NCI-H460 (cell line): ENCODE data around the gene ALKBH7. TPM values are rescaled to one million over a fixed set of nuclear protein-coding genes. Genes with fewer than 3 reads are reported as not detected.

ENCODE experiments used
- DNase-seq: peaks from one replicate; pipeline ENCODE4 v3.0.0-alpha.2; 2016; ENCODE audit warnings: low read depth; ENCODE audit errors: extremely low read depth
- small RNA-seq, 2 experiments: library from RNA; depleted of rRNA; stranded (forward); fragments of <200 nt; gene quantifications; one replicate each; pipeline ENCODE3, GENCODE V24; 2014
- total RNA-seq: library from RNA; depleted of rRNA; stranded (reverse); fragments of >200 nt; shearing (Covaris generic); gene quantifications from 2 replicates; pipeline ENCODE4 v1.2.3, GENCODE V29; 2014; rRNA removed

The ALKBH7 gene
- total RNA-seq, 1 experiment from 2014 or later = 18.4 TPM

DNA sequence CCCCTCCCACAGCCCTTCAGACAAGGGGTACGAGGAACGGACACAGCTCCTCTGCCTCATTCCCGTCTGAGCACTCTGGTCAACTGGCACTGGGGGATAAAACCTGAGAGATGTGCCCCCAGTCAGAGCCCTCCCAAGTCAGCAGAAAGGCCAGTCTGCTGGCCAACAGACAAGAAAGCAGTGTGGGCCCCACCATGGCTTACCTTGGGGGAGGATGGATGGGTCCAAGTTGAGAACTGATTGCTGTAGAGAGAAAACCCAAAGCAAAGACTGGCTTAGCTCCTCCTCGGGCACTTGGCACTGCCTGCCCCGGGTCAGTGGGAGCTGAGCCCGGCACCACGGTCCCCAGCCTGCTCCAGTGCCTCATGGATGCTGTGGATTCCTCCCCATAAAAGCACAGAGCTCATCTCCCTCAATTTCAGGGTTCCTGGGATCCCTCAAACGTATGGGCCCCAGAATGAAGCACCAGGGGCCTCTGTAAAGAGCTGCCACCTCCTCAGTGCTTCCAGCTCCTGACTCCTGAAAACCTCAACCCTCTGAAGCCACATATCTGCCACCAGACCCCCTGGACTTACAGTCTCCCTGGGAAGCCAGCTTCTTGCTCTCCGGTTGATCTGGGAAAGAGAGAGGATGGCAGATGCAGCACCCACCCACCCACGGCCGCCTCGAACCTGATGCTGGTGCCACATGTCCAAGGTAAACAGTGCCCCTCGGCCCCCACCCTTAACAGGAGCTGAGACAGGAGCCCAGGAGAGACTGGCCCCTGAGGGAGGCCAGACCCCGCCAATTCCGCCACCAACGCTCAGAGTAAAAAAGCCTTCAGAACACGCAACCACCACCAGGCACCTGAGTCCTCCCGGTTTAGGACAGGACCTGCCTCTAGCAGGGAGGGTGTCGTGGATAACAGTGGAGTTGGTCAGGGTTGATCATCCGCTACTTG is 48.8 kb downstream of the ALKBH7 start:
- DNase-seq = no peak

- no peak for DNase-seq
These were observed 51.1 kb downstream of the ALKBH7 start for GRCh38 chr19:6423499-6424194.

- DNase-seq = no peak
These were observed 51.8 kb downstream of the ALKBH7 start, which contains the start of gene KHSRP for GRCh38 chr19:6424195-6424938. TSS of gene KHSRP (minus strand) at chr19:6424811. CDS start at chr19:6424701, 110 bp downstream.

Small RNA genes lying within 50 kb of the gene (small RNA-seq; reads per million reads assigned to genes)
- gene MIR6790 (0 reads per million in 2 experiments), gene MIR6885 (0 to 0.06 reads per million in 2 experiments)

Other genes starting within 250 kb of the ALKBH7 start
- gene ACSBG2, start 237.1 kb upstream of the ALKBH7 start, total RNA-seq = not detected in 2 replicates
- 14.6 and 17.8 TPM in 2 replicates for gene MLLT1, start 92.8 kb upstream of the ALKBH7 start, total RNA-seq
- not detected in 2 replicates for gene ACER1, start 39.2 kb upstream of the ALKBH7 start, total RNA-seq
- 61.2 and 64.7 TPM in 2 replicates for gene CLPP, start 11.3 kb upstream of the ALKBH7 start, total RNA-seq
- gene PSPN, start 3.1 kb downstream of the ALKBH7 start, total RNA-seq = 1.1 and 5.3 TPM in 2 replicates
- gene GTF2F1, start 20.4 kb downstream of the ALKBH7 start, total RNA-seq = 39.3 and 44.1 TPM in 2 replicates
- gene KHSRP, start 52.0 kb downstream of the ALKBH7 start, total RNA-seq = 73.6 and 92.4 TPM in 2 replicates
- gene SLC25A41, start 61.0 kb downstream of the ALKBH7 start, total RNA-seq = not detected in 2 replicates
- 13.3 and 14.1 TPM in 2 replicates for gene SLC25A23, start 87.0 kb downstream of the ALKBH7 start, total RNA-seq
- gene CRB3, start 91.5 kb downstream of the ALKBH7 start, total RNA-seq = 0.20 TPM in 1 of 2 replicates, not detected in the other
- 0.17 and 0.29 TPM in 2 replicates for gene DENND1C, start 109.0 kb downstream of the ALKBH7 start, total RNA-seq
- 4.4 and 6.5 TPM in 2 replicates for gene TUBB4A, start 129.5 kb downstream of the ALKBH7 start, total RNA-seq
- gene TNFSF9, start 158.2 kb downstream of the ALKBH7 start, total RNA-seq = 35.4 and 40.4 TPM in 2 replicates
- 136 and 144 TPM in 2 replicates for gene CD70, start 218.4 kb downstream of the ALKBH7 start, total RNA-seq